HG02970 (cell line): ENCODE data around the gene AQP12A.

Source experiments
- ATAC-seq: cut with Tn5 transposase; IDR thresholded peaks from one replicate; pipeline ENCODE4 v1.9.1; 2021; ENCODE audit warnings: mild to moderate bottlenecking, moderate library complexity, moderate number of reproducible peaks; ENCODE audit not compliant: unreplicated experiment, low FRiP score

The AQP12A gene

DNA sequence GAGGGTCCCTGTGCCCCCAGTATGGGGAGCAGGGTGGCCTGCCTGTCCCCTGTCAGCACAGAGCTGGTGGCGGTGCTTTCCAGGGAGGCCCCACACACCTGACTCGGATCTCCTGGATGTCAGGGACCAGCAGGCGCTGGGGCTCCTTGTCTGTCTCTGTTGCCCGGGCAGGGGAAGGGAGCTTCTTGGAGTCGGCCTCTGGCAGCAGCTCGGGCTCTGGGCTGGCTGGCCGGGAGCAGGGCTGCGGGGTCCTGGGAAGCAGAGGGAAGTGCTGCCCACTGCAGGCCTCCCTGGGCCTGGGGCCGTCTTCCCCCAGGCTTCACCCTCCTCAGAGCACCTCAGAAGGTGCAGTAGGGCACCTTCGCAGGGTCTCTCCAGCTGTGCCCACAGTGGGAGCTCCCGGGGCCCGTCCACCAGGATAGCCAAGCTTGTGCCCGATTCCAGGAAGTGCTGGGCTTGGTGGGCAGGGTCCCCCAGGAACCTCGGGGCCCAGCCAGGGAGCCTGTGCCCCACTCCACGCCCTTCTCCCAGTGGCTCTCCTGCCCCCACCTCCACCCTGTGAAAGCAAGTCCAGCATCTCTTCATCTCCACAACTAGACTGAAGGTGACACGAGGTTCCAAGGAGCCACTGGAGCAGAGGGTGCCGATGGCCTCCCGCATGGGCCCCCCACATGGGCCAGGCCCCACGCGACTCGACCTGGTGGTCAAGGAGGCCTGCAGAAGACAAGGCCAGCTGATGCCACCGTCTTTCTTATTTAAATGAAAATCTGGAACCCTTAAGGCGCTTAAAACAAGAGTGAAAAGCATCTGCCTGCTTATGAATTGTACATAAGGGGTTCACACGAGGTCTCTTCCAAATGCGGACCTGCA is 28.2 kb downstream of the AQP12A start:
- no peak for ATAC-seq

DNA sequence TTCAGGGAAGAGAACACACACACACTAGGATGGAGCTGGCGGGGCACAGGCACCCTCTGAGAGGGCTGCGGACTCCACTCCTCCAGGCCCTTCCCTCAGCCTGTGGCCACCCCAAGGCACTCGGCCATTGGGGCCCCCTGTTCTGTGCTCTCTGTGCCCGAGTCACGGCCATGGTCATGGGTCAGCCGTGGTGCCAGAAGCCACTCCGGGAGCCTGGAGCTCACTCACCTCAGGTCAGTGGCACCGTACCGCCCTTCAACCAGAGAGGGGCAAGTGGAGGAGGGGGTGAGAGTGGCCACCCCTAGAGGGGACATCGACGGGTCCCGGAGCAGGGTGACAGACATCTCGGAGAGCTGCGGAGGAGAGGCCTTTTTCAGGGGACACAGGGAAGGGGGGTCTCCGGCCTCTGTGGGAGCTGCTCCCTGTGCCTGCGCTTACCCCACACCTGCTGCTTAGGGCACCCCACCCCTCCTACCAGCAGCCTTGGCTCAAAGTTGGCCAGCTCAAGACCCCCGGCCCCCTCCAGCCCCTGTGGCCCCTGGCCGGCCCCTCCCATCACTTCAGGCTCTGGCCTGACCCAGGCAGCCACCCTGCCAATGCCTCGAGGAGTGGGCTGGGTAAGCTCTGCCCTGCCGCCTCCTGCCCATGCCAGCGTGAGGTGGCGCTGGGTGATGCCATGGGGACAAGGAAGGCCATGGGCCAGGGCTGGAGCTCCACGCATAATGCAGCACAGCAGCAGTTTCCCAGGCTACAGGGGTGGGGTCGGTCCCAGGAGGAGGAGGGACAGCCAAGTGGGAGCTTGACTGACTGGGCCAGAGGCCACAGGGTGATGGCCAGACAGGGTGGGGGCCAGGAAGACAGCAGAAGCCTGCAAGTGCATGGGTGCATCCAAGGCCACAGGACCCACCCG is 29.3 kb downstream of the AQP12A start:
- no peak for ATAC-seq

DNA sequence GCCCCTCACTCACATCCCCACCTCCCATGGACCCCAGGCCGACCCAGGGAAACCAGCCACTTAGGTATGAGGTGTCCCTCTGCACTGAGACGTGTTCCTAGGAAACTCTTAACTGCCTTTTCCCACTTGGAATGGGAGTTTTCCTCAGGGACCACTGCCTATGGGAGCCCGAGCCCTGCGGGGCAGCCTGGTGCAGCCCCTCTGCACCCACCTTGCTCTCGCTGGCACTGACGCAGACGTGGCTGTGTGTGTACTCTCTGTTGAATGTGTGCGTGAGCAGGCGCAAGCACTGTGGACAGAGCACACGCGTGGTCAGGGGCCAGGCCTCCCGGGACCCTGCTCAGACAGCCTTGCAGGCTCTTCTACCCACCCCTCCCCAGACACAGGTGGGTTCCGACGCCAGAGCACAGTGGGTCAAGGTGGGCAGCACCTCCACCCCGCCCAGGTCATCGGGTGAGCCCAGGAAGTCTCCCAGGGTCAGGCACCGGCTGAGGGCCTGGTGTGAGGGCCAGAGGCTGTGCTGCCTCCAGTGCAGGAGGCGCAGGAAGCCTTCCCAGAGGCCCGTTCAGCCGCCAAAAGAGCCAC is 30.0 kb downstream of the AQP12A start:
- no peak for ATAC-seq

DNA sequence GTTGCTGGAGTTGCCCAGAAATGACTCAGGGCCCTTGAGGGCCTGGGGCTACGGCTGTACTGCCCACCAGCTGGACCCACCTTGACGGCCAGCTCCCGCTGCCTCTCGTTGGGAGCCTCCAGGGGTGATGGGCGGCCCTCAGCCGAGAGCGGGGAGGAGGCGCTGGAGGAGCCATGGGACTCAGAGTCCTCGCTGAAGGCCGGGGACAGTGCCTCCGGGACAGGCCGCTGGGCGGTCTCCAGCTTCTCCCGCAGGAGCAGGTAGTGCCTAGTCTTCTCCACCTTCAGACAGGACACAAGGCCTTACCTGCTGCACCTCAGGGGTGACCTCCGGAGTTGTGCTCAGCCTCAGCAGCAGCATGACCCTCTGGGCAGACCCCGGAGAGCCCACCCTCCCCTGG is 30.7 kb downstream of the AQP12A start:
- no peak for ATAC-seq

DNA sequence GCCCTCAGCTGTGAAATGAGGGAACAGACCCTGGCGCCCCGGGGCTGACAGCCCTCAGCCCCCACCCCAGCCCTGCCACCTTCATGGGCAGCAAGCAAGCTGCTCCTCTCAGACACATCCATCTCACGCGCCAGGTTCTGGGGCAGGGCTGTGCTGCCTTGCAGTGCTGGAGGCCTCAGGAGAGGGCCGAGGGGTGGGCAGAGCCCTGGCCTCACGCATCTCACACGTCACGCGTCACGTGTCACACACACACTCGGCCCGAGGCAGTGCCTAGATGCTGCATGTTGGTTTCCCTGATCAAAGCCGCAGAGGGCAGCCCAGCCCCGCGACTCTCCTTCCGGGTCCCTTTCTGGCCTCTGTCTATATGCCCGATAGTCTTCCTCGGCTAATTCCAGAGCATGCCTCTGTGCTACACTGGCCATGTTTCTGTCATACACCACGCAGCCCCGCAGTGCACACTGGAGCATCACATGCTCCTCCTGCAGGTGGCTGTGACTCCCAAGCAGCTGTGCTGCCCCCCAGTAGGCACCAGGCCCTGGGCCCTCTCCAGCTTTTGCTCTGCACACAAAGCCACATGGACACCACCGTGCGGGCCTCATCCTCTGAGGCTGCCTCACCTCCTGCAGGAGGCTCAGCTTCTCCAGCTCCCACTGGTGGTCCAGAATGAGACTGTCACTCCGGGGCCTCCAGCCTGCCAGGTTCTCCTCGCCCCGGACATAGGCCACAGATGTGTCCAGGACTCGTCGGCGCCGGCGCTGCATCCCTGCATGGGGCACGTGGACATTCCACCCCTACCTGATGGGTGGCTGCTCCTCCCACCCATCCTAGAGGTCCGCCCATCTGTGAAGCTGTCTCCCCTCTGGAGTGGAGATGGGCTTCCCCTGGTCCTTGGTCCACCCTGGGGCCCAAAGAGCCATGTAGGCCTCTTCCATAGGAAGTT is 31.4 kb downstream of the AQP12A start:
- no peak for ATAC-seq

DNA sequence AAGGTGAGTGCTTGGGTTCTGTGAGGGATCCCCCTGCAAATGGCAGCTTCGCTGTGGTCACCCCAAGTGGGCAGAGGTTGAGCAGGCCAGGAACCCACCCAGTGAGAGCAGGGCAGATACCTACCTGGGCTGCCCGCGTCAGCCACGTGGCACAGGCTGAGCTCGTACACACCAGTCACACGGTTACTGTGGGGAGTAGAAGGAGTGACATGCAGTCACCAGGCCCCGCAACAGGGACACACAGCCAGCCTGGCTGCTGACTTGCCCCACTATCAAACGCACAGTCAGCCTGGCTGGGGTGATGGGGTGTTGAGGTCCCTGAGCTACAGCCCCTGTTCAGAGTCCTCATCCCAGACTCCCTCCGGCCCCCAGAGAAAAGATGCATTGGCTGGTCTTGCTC is 32.2 kb downstream of the AQP12A start:
- no peak for ATAC-seq

DNA sequence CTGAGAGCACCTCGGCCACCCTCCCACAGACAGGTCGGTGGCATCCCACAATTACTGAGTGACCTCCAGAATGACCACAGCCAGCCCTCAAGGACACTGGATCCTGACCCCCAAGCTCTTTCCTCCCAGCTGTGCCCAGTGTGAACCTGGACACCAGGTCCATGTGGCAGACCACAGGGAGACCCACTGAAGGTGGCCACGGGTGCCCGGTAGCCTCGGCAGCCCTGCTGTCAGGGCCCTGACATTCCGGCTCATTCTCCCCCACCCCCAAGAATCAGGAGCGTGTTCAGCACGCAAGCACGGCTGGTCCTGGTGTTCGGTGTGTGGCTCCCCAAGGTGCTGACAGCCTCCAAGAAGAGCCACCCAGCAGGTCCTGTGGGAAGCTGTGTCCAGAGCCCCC is 32.8 kb downstream of the AQP12A start:
- ATAC-seq: no peak

DNA sequence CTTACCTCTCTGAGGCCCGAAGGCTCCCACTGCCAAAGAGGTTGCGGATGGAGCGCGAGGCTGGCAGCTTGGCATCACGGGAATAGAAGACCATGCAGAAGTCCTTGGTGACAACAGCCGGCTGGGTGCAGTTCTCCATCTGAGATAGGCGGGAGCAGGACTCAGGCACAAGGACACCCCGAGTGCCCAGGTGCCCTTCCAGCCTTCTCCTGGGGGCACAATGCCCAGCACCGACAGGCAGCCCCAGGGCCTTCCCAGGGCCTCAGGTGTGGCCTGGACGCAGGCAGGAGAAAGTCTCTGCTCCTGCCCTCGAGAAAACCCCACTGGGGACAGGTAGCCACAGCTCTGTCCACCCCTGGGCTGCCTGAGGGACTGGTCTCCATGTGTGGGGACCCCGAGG is 33.6 kb downstream of the AQP12A start:
- no peak for ATAC-seq

DNA sequence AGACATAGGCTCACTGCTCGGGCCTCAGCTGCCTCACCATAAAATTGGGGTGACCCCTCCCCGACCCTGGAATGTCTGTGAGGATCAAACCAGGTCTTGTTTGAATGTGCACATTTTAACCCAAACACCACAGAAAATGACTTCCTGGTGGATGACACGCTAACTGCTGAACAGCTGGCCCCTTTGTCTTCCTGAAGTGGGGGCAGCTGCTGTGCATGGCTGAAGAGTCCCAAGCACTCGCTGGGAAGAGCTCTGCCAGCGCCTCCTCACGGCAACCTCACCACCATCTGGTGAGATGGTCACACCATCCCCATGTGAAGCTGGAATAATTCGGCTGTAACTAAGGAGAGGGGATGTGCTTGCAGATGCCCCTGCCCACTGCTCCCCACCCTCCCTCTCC is 34.0 kb downstream of the AQP12A start:
- ATAC-seq: no peak

DNA sequence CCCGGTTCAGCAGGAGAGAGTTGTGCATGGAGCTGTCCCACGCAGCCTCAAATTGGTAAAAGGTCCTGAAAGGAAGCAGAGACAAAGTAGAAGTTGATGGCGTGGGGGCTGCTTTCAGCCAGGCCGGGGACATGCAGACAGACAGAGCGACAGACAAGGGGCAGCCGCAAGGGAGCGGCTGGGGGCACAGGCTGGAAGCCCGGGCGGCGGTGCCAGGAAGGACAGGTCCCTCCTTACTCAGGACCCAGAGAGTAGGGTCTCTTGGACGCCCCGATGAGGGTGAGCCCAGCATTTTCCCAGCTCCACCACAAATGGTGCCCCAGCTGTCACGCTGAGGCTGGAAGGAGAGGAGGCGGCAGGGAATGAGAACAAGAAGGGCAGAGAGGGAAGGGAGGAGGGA is 35.2 kb downstream of the AQP12A start:
- no peak for ATAC-seq

DNA sequence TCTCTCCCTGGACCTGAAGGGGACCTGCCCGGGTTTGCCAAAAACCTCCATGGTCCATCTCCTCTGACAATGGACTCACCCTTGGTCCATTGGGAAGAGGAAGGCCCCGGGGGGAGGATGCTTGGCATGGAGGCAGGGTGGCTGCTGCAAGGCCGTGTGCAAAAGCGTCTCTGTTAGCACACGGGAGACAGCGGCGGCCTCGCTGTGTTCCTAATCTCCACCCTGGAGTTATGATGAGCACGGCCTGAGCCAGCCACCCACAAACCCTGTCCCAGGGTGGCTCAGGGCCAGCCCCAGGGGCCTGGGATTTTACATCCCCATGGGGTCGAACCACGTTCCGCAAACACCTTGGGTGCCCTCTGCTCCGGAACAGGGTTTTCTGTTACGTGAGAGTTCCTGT is 35.8 kb downstream of the AQP12A start:
- no peak for ATAC-seq

DNA sequence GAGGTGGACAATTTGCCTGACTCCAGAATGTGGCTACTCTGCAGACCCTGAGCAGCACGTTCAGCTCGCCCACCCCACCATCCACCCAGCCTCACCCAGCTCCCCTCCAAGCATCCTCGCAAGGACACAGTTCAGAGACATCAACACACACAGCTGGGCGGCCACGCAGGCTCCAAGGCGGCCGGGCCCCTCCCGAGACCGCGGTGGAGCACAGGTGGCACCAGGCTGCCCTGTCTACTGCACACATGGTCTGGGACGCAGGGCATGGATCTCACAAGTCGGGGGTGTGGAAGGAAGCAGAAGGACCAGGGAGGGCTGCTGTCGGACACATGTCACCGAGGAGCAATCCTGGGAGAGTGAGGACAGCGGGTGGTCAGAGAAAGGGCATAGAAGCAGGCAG is 36.2 kb downstream of the AQP12A start:
- no peak for ATAC-seq

DNA sequence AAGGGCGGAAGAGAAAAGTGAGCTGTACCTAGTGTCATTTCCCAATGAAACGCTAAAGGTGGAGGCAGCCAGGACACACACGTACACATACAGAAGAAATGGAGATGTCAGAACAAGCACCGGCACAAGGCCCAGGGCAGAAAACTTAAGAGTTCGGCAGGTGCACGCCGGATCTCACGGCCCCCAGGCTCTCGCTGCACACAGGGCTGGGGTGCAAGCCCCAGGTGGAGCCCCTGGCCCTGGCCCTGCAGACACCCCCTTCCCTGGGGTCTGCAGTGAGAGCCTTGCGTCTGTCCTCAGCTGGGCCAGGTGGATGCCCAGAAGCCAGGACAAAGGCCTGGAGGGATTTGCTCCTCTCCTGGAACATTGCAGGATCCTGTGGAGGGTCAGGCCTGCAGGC is 36.7 kb downstream of the AQP12A start:
- no peak for ATAC-seq

DNA sequence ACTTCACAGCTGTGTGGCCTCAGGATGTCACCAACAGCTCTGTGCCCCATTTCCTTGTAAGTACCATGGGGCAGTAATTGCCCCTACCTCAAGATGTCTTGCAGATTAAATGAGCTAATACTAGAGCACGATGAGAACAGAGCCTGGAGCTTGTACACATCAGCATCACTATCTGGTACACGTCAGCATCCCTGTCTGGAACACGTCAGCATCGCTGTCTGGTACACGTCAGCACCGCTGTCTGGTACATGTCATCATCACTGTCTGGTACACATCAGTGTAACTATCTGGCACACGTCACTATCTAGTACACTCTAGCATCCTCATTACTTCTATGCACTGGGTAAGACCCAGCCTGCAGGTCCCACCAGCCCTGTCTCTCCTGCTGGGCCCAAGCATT is 37.2 kb downstream of the AQP12A start:
- ATAC-seq: no peak

DNA sequence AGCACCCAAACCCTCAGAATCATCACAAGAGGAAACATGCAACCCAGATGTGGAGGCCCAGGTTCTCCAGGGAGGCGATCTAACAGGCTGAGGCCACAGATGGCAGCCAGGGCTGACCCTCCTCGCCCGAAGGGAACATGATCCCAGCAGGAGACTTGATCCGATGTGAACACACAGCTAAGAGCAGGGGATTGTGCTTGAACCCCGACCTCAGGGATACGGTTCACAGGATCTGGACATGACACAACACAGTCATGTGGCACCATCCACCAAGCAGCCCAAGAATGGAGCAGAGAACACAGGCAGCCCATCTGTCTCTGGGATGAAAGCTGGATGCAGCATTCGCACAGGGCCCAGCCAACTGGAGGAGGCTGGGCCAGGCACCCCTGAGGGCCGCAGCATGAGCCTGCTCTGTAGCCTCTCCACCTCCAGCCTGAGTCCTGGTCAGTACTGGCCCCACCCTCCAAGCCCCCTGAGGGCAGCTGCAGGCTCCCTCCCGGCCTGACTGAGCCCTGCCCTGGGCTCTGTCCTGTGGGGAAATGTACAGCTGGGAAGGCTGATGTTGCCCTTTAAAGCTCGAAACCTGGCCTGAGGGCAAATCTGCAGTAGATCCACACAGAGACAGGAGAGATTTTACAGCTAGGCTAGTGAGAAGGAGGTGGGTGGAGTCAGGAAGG is 39.0 kb downstream of the AQP12A start:
- no peak for ATAC-seq

DNA sequence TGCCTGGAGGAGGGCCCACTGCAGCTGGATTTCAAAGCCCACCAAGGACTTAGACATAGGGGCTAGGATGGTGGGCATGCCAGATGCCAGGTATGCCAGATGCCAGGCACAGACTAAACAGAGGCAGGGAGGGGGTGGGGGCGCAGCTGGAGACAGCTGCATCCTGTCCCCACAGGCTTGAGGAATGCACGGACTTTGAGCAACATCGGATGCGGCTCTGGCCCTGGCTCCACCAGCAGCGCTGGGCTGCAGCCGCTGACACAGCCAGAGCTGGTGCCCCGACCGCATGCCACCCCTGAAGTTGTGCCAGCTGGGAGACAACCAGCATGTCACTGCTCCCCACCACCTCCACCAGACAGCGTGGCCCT is 39.5 kb downstream of the AQP12A start:
- no peak for ATAC-seq

DNA sequence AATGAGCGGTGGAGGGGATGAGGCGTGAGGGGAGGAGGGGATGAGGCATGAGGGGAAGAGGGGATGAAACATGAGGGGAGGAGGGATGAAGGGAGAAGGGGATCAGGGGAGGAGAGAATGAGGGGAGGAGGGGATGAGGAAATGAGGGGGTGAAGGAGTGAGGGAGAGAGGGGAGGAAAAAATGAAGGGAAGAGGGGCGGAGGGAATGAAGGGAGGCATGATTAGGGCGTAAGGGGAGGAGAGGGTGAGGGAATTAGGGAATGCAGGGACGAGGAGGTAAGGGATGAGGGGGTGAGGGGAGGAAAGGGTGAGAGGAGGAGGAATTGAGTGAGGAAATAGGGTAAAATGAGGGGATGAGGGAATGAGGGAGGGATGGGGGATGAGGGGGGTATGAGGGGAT is 40.5 kb downstream of the AQP12A start:
- no peak for ATAC-seq

DNA sequence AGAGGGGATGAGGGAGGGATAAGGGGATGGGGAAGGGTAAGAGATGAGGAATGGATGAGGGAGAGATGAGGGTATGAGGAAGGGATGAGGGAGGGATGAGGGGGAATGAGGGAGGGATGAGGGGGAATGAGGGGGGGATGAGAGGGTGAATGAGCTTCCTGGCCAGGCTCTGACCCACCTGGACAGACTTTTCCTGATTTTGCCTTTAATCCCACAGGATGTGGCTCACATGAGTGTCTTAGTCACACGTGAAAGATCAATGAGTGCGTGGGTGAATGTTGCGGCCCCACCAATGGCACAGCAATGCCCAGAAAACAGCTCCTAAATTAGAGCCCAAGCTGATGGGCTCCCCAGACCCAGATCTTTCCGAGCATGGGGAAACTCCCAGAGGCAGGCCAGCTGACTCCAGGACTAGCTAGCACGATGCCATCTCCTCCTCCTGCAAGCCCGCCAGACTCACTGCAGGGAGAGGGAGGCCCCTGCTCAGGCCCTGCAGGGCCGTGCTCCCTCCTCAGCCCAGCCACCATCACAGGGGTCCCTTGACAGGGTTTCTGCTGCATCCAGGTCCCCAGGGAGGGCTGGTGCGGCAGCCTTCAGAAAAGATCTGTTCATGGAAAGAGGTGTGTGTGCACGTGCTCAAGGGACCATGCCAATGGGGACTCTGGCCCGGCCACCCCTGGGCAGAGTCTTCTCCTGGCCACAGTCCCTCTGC is 41.4 kb downstream of the AQP12A start:
- ATAC-seq: no peak
